GM12874 (cell line): ENCODE data around the gene MARCHF2.

ENCODE experiments used
- CTCF ChIP-seq: IDR thresholded peaks from 2 replicates; pipeline ENCODE4 v1.5.1; 2011; ENCODE audit warnings: low read depth, mild to moderate bottlenecking, control low read depth, low read length, moderate library complexity; ENCODE audit not compliant: insufficient read depth

The MARCHF2 gene

GRCh38 chr19:8468124-8468523 lies 55.0 kb downstream of the MARCHF2 start:
- TF ChIP-seq CTCF = no peak

GRCh38 chr19:8468761-8469373 lies 55.8 kb downstream of the MARCHF2 start:
- no peak for TF ChIP-seq CTCF

GRCh38 chr19:8469613-8470368 lies 56.7 kb downstream of the MARCHF2 start:
- no peak for TF ChIP-seq CTCF

- no peak for TF ChIP-seq CTCF
Measured at GRCh38 chr19:8473648-8474476, 60.8 kb downstream of the MARCHF2 start.

GRCh38 chr19:8475005-8475404 lies 61.9 kb downstream of the MARCHF2 start:
- no peak for TF ChIP-seq CTCF

GRCh38 chr19:8476524-8476923 lies 63.4 kb downstream of the MARCHF2 start:
- no peak for TF ChIP-seq CTCF

- no peak for TF ChIP-seq CTCF
Measured at GRCh38 chr19:8477889-8478288, 64.8 kb downstream of the MARCHF2 start.
